Limb (tissue), 2 donors: ENCODE results near the gene ITPR3.
A peak's percentile ranks its signal among the peaks of the same experiment; 100 is the strongest.
"Not testable (repeated sequence)": the region's sequence is repeated elsewhere in the genome, so short reads cannot be mapped to it uniquely, and the experiment has no call there.

Experiments
- DNase-seq, 2 donors: peaks; one replicate each; pipeline ENCODE4 v3.0.0-alpha.2; 2016; ENCODE audit errors: extremely low spot score in 2 of 2

ITPR3 gene

GRCh38 chr6:33613146-33613794, 7.9 kb upstream of the ITPR3 start:
- DNase-seq, result no peak

- no peak for DNase-seq
Measured at GRCh38 chr6:33613795-33614168, 7.3 kb upstream of the ITPR3 start.

- DNase-seq, result no peak
Measured at GRCh38 chr6:33616113-33616512, 5.0 kb upstream of the ITPR3 start.

GRCh38 chr6:33616913-33617312, 4.2 kb upstream of the ITPR3 start:
- DNase-seq, result no peak

- DNase-seq, result no peak
Measured at GRCh38 chr6:33619166-33619840, 1.8 kb upstream of the ITPR3 start.

GRCh38 chr6:33620158-33620855, 815 bp upstream of the ITPR3 start:
- DNase-seq, result no peak

- peak in 1 of 2 donors; percentile 57 for DNase-seq
Measured at GRCh38 chr6:33621711-33622388, 728 bp downstream of the ITPR3 start.

- DNase-seq, result peak in 1 of 2 donors; percentile 18
Measured at GRCh38 chr6:33622456-33623431, 1.6 kb downstream of the ITPR3 start.

GRCh38 chr6:33623895-33624381, 2.8 kb downstream of the ITPR3 start:
- peak in 1 of 2 donors; percentile 25 for DNase-seq

- DNase-seq, result no peak
Measured at GRCh38 chr6:33624856-33625255, 3.7 kb downstream of the ITPR3 start.

- no peak for DNase-seq
Measured at GRCh38 chr6:33627876-33628275, 6.8 kb downstream of the ITPR3 start.

GRCh38 chr6:33628401-33628964, 7.4 kb downstream of the ITPR3 start:
- no peak for DNase-seq

- DNase-seq, result no peak
Measured at GRCh38 chr6:33630014-33630413, 8.9 kb downstream of the ITPR3 start.

GRCh38 chr6:33631521-33631920, 10.4 kb downstream of the ITPR3 start:
- DNase-seq, result not testable (repeated sequence)

- no peak for DNase-seq
Measured at GRCh38 chr6:33631971-33632557, 10.9 kb downstream of the ITPR3 start.

- DNase-seq, result no peak
Measured at GRCh38 chr6:33632558-33633039, 11.5 kb downstream of the ITPR3 start.

GRCh38 chr6:33633084-33633461, 12.0 kb downstream of the ITPR3 start:
- DNase-seq, result no peak

GRCh38 chr6:33633462-33634158, 12.5 kb downstream of the ITPR3 start:
- DNase-seq, result peak in 1 of 2 donors; percentile 79

- no peak for DNase-seq
Measured at GRCh38 chr6:33634161-33634727, 13.1 kb downstream of the ITPR3 start.
